Measurements from ENCODE around the gene RSPO4. TPM values are rescaled to one million over a fixed set of nuclear protein-coding genes. Genes with fewer than 3 reads are reported as not detected.

The RSPO4 gene
- total RNA-seq, 2 experiments from 2014 or later: not detected

DNA sequence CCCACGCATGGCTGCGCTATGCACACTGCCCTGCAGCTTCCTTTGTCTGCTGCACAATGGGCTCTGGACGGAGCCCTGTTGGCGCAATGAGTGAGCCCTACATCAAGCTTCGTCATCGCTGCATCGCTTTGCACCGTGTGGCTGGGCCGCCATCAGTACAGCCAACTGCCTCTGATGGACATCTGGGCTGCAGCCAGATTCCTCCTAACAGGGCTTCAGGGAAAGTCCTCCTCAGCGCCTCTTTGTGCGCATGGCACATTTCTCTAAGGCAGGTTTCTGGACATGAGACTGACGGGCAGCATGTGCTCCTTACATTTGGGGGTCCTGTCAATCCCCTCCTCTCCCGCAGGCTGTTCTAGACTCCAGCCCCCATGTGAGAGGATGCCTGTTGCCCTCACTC, 56.3 kb downstream of the RSPO4 start:
- Histone ChIP-seq H2AFZ (ENCODE audit: low read length) (no peak overlapping the region), H3K9me2 (ENCODE audit: insufficient read depth, low read length) (no peaks in the 10 kb centered on the region), H3K9me3 (ENCODE audit: low read length) (no peaks in the 10 kb centered on the region), H3K4me2 (ENCODE audit: low read length) (no peak overlapping the region), H3K4me3 (ENCODE audit: low read depth, low read length, poor library complexity, severe bottlenecking) (no peak overlapping the region), H3K79me2 (ENCODE audit: insufficient read depth, low read depth, low read length) (no peaks in the 10 kb centered on the region), H3K4me1 (ENCODE audit: insufficient read depth, low read length, poor library complexity, severe bottlenecking) (no peaks in the 10 kb centered on the region), H3K27ac (ENCODE audit: low read depth, low read length, poor library complexity, severe bottlenecking) (no peak overlapping the region), H4K20me1 (ENCODE audit: insufficient read depth, low read length) (no peaks in the 10 kb centered on the region), H3K36me3 (ENCODE audit: insufficient read depth, low read length) (no peaks in the 10 kb centered on the region)
- ChIA-PET POLR2A (interaction anchor here (0.6 kb wide), 1 partner anchor 44 kb away, joined by 3 read pairs; no protein-coding TSS in a partner anchor), CTCF (ENCODE audit: unreplicated experiment) (no interaction called here)
- TF ChIP-seq, protein P1, sequence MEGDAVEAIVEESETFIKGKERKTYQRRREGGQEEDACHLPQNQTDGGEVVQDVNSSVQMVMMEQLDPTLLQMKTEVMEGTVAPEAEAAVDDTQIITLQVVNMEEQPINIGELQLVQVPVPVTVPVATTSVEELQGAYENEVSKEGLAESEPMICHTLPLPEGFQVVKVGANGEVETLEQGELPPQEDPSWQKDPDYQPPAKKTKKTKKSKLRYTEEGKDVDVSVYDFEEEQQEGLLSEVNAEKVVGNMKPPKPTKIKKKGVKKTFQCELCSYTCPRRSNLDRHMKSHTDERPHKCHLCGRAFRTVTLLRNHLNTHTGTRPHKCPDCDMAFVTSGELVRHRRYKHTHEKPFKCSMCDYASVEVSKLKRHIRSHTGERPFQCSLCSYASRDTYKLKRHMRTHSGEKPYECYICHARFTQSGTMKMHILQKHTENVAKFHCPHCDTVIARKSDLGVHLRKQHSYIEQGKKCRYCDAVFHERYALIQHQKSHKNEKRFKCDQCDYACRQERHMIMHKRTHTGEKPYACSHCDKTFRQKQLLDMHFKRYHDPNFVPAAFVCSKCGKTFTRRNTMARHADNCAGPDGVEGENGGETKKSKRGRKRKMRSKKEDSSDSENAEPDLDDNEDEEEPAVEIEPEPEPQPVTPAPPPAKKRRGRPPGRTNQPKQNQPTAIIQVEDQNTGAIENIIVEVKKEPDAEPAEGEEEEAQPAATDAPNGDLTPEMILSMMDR (conservative IDR thresholded peaks at IDR 0.05; ENCODE audit: low read length): no peak
- TF ChIP-seq EZH2phosphoT487 (IDR thresholded peaks at IDR 0.05; ENCODE audit: borderline replicate concordance, low read depth, low read length): no peak
- intact Hi-C loops (cut with micrococcal nuclease; ENCODE audit: unreplicated experiment): no loop called here
- BruUV-seq (replicated peaks): no TSS peak
- DNase-seq (ENCODE audit: low spot score): no peak

DNA sequence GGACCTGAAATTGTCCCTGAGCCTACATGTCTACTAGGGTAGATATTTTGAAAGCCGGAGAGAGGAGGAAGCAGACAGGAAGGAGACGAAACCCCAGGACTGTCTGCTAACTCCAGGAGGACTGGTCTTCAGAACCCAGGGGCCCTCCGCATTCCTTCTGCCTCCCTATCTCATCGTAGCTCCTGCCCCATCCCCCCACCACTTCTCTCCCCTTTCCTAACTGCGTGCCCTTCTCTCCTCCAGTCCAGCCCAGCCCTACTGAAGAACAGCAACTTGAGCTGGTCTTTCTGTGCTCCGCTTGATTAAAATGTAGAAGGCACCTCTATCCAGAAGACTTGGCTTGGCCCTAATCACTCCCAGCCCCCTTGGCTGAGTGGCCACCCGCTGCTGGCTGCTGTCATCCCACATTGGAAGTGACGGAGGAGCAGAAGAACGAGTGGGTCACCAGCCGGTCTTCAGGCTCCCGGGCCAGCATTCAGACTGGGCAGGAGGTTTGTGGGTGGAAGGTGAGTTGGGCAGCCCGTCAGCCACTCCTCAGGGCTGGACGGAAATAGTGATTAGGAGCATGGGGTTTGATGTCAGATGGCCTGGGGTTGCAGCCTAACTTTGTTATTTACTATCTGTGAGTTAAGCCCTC, 57.2 kb downstream of the RSPO4 start:
- H3K27ac ChIP-seq (ENCODE audit: low read depth, low read length, poor library complexity, severe bottlenecking): no peak overlapping the region
- H3K9me2 ChIP-seq (ENCODE audit: insufficient read depth, low read length): no peaks in the 10 kb centered on the region
- no peaks in the 10 kb centered on the region for H3K36me3 ChIP-seq (ENCODE audit: insufficient read depth, low read length)
- no TSS peak for BruUV-seq (replicated peaks)
- no peak overlapping the region for H3K4me3 ChIP-seq (ENCODE audit: low read depth, low read length, poor library complexity, severe bottlenecking)
- CTCF ChIA-PET (ENCODE audit: unreplicated experiment): no interaction called here
- intact Hi-C loops (cut with micrococcal nuclease; ENCODE audit: unreplicated experiment): no loop called here
- no peak for TF ChIP-seq EZH2phosphoT487 (IDR thresholded peaks at IDR 0.05; ENCODE audit: borderline replicate concordance, low read depth, low read length)
- TF ChIP-seq, protein P1 (conservative IDR thresholded peaks at IDR 0.05; ENCODE audit: low read length): no peak
- POLR2A ChIA-PET: no interaction called here
- no peak overlapping the region for H3K4me2 ChIP-seq (ENCODE audit: low read length)
- no peaks in the 10 kb centered on the region for H4K20me1 ChIP-seq (ENCODE audit: insufficient read depth, low read length)
- H3K9me3 ChIP-seq (ENCODE audit: low read length): no peaks in the 10 kb centered on the region
- no peak overlapping the region for H2AFZ ChIP-seq (ENCODE audit: low read length)
- H3K4me1 ChIP-seq (ENCODE audit: insufficient read depth, low read length, poor library complexity, severe bottlenecking): no peaks in the 10 kb centered on the region
- no peak for DNase-seq (ENCODE audit: low spot score)
- H3K79me2 ChIP-seq (ENCODE audit: insufficient read depth, low read depth, low read length): no peaks in the 10 kb centered on the region

DNA sequence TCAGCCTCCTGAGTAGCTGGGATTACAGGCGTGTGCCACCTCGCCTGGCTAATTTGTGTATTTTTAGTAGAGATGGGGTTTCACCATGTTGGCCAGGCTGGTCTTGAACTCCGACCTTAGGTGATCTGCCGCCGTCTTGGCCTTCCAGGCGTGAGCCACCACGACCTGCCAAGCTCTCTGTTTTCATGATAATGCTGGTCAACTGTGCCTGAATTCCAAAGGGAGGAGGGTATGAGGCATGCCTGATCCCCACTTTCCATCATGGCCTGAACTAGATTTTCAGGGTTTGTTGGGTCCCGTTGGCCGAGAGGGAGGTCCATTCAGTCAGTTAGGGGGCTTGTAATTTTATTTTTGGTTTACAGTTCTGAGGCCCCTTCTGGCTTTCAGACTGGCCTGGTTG, 58.0 kb downstream of the RSPO4 start:
- DNase-seq (ENCODE audit: low spot score): no peak

More for the DNA sequence above, 58.0 kb downstream of the RSPO4 start:
- no peaks in the 10 kb centered on the region for H3K9me2 ChIP-seq (ENCODE audit: insufficient read depth, low read length)
- H3K4me3 ChIP-seq (ENCODE audit: low read depth, low read length, poor library complexity, severe bottlenecking): no peak overlapping the region
- intact Hi-C loops (cut with micrococcal nuclease; ENCODE audit: unreplicated experiment): no loop called here
- no peak overlapping the region for H3K27ac ChIP-seq (ENCODE audit: low read depth, low read length, poor library complexity, severe bottlenecking)
- ChIA-PET CTCF (ENCODE audit: unreplicated experiment) (no interaction called here), POLR2A (no interaction called here)
- no TSS peak for BruUV-seq (replicated peaks)
- H3K4me1 ChIP-seq (ENCODE audit: insufficient read depth, low read length, poor library complexity, severe bottlenecking): no peaks in the 10 kb centered on the region
- no peaks in the 10 kb centered on the region for H3K9me3 ChIP-seq (ENCODE audit: low read length)
- no peaks in the 10 kb centered on the region for H4K20me1 ChIP-seq (ENCODE audit: insufficient read depth, low read length)
- no peak overlapping the region for H2AFZ ChIP-seq (ENCODE audit: low read length)
- TF ChIP-seq, protein P1 (conservative IDR thresholded peaks at IDR 0.05; ENCODE audit: low read length): no peak
- no peak for TF ChIP-seq EZH2phosphoT487 (IDR thresholded peaks at IDR 0.05; ENCODE audit: borderline replicate concordance, low read depth, low read length)
- H3K79me2 ChIP-seq (ENCODE audit: insufficient read depth, low read depth, low read length): no peaks in the 10 kb centered on the region
- no peak overlapping the region for H3K4me2 ChIP-seq (ENCODE audit: low read length)
- H3K36me3 ChIP-seq (ENCODE audit: insufficient read depth, low read length): no peaks in the 10 kb centered on the region

All from OCI-LY7 (cell line).